HAP-1 (cell line): Measurements from ENCODE around the gene KIF1A.
"Not testable (repeated sequence)": the region's sequence is repeated elsewhere in the genome, so short reads cannot be mapped to it uniquely, and the experiment has no call there.

Experiments used
- DNase-seq, 2 experiments: peaks; one replicate each; pipeline ENCODE4 v3.0.0-alpha.2; 2016 to 2020; ENCODE audit warnings: low spot score in 2 of 2
- H3K27me3 ChIP-seq: fragments of 250-450 bp; sonication (Bioruptor Pico); 2 replicates; pipeline ENCODE4 v1.5.1; 2020; ENCODE audit warnings: low read depth, mild to moderate bottlenecking, moderate library complexity
- H3K36me3 ChIP-seq: fragments of 250-450 bp; sonication (Bioruptor Pico); replicated peaks from 2 replicates; pipeline ENCODE4 v1.5.1; 2020; ENCODE audit warnings: mild to moderate bottlenecking
- H3K4me1 ChIP-seq: fragments of 250-450 bp; sonication (Bioruptor Pico); 2 replicates; pipeline ENCODE4 v1.5.1; 2020; ENCODE audit warnings: mild to moderate bottlenecking
- H3K4me3 ChIP-seq: fragments of 250-450 bp; sonication (Bioruptor Pico); 2 replicates; pipeline ENCODE4 v1.5.1; 2020; ENCODE audit warnings: mild to moderate bottlenecking, moderate library complexity
- H3K9me3 ChIP-seq: fragments of 250-450 bp; sonication (Bioruptor Pico); 2 replicates; pipeline ENCODE4 v1.5.1; 2020; ENCODE audit warnings: mild to moderate bottlenecking, moderate library complexity
- in situ Hi-C: fragments of 300-500 bp; cut with MboI; formaldehyde crosslinking; loops from 3 replicates; pipeline ENCODE4 v1.14.3; 2020; ENCODE audit warnings: low sequenced_read_pairs, inconsistent platforms, mixed read lengths

The KIF1A gene

DNA sequence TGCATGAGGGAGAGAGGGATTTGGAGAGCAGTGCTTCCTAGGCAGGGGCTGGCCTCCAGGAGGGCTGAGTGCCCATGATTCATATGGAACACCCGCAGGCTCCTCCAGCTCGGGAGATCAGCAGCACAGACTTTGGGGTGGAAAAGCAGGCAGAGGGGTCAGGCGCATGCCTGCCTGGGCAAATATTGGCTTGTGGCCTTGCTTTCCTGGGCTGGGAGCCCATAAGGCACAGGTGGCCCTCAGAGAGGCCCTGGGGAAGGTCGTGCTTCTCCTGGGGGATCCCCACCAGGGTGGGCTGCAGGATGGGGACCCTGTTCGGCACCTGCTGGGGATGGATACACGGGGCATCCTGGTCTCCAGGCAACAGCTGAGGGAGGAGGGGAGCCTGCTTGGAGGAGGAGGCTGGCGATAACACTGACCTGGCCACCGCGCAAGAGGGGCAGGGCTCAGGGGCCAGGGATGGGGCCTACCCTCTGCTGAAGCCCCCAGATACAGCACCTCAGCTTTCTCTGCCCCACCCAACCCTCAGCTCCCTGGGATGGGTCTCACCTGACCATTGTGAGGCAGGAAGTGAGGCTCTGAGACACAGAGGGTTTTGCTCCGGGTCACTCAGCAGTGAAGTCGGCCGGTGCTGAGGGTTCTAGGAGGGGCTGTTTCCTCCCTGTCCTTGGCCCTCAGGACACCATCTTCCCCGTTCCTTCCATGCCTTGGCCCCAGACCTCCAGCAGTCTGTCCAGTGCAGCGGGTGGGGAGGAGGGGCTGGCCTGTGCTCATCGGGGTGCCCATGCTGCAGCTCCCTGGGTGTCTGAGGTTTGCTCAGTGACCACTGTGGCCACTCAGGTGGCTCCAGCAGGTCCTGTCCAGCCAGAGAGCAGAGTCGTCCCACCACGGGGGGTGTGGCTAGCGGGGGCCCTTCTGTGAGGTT lies 116.3 kb downstream of the KIF1A start:
- Histone ChIP-seq H3K4me1 (no peaks in the 10 kb centered on the region), H3K9me3 (no peaks in the 10 kb centered on the region), H3K36me3 (no peaks in the 10 kb centered on the region), H3K4me3 (no peak overlapping the region), H3K27me3 (peaks cover 31% of the 10 kb centered on the region)
- DNase-seq = peak in 1 of 2 experiments; percentile 4
- in situ Hi-C loops = no loop called here

DNA sequence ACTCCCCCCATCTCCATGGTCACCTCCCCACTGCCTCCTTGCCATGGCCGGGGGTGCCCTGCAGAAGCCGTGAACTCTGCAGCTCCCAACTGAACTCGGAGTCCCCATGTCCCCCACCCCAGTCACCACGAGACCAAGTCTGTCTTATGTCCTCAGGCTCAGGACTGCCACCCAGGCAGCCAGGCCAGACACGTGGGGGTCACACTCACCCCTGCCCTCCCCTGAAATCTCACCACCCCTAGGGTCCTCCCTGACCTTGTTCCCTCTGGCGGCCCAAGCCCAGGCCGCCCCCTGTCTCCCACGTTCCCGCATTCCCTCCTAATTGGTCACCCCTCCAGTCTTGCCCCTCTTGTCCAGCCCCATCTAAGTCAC lies 117.4 kb downstream of the KIF1A start:
- Histone ChIP-seq H3K4me3 (no peak overlapping the region), H3K9me3 (no peaks in the 10 kb centered on the region), H3K4me1 (no peaks in the 10 kb centered on the region), H3K27me3 (peaks cover 31% of the 10 kb centered on the region), H3K36me3 (no peaks in the 10 kb centered on the region)
- in situ Hi-C loops = no loop called here
- DNase-seq = no peak

DNA sequence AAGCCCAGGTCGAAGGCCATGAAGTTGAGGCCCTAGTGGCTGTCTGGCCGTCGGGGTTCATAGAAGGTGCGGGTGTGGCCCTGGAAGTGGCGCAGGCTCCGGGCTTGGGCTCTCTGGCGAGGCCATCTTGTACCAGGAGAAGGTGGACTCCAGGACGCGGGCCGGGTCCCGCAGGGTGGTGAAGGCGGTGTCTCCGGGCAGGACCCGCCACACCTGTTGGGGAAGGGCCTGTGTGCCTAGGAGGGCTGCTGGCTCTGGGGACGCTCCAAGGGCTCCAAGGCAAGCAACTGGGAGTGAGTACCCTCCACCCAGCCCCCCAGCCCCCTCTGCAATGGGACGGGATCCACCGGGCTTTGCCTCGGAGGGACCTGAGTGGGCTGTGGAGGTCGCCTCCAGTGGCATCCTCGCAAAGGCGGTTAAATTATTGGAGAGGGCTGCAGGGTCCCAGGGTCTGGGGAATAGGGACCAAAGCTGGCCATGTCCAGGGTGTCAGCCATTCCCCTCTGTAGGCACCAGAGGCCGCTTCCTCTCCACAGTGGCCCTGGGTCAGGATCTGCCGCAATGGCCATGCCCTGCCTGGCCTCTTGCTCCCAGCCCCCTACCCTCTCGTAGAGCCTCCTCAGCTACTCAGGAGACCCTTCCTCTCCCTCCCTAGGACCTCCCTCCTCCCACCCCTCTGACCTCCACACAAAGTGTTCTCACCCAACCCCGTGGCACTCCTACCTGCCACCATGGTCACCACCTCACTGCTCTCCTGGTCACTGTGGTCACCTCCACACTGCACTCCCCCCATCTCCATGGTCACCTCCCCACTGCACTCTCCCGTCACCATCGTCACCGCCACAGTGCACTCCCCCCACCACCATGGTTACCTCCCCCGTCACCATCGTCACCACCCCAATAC lies 118.0 kb downstream of the KIF1A start:
- in situ Hi-C loops = no loop called here
- peak in 1 of 2 experiments; percentile 6 for DNase-seq
- Histone ChIP-seq H3K27me3 (peaks cover 27% of the 10 kb centered on the region), H3K36me3 (no peaks in the 10 kb centered on the region), H3K4me3 (no peak overlapping the region), H3K4me1 (no peaks in the 10 kb centered on the region), H3K9me3 (no peaks in the 10 kb centered on the region)

DNA sequence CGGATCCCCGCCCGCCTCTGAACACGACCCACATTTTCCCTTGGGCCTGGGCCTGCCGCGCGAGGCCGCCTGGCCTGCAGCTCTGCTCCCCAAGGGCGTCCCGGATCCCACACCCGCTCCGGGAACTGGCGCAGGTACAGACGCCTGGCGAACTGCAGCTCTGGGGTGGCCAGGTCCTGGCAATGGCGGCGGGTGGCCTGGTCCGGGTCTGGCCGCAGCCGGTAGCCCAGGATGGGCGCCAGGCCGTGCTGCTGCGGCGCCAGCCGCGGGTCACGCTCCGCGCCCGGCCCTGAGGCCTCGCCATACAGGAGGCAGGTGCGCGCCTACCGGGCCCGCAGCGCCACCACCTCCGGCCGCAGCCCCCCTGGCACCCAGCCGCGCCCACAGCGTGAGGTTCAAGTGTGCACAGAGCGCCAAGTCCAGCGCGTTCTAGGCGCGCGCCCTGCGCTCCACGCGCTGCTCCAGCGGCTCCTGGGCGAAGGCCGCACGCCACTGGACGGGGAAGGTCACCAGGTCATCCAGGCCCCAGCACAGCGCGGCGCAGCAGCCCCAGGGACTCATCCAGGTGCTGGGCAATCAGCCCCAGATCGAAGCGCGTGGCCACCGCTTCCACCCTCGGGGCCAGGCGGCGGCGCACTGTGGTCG lies 118.8 kb downstream of the KIF1A start:
- peaks cover 21% of the 10 kb centered on the region for H3K27me3 ChIP-seq
- H3K4me3 ChIP-seq = no peak overlapping the region
- peak in 1 of 2 experiments; percentile 4 for DNase-seq
- no peaks in the 10 kb centered on the region for H3K36me3 ChIP-seq
- in situ Hi-C loops = no loop called here
- no peaks in the 10 kb centered on the region for H3K9me3 ChIP-seq
- H3K4me1 ChIP-seq = no peaks in the 10 kb centered on the region

DNA sequence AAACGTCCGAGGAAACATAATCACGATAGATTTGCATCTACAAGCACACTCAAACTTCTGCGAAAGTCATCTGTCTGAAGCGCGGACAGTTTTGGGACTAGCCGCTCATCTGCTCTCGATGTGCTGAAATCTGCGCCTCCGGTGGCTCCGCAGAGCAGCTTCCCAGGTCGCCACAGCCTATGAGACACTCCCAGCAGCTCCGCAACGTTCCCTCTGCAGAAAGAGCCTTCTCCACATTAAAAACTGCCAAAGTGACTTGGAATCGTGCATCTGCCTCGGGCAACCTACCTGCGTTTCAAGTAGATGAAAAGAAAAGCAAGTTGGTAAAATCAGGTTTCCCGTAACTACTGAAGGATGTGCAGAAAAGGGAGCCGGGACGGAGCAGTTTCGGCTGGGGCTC lies 119.4 kb downstream of the KIF1A start:
- H3K36me3 ChIP-seq, H3K4me1 ChIP-seq, in situ Hi-C loops, DNase-seq, H3K9me3 ChIP-seq, H3K4me3 ChIP-seq: not testable (repeated sequence)
- peaks cover 19% of the 10 kb centered on the region for H3K27me3 ChIP-seq

DNA sequence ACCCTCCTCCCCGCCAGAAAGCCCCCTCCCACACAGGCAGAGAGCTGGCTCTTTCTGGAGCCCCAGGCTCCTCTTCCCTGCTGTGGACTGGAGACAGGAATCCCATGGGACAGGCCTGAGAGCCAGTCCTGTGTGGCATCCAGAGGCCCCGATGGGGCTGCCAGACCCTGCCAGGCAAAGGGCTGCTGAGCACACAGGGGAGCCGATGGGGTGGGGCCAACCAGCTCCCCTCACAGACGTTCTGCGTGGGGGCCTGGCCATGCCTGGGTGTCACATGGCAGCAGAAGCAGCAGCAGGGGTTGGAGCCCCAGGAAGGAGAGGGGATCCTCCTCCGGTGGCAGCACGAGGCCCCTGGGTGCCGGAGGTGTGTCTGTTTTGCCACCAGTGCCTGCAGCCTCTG lies 120.2 kb downstream of the KIF1A start:
- H3K36me3 ChIP-seq, H3K4me1 ChIP-seq, H3K9me3 ChIP-seq, H3K4me3 ChIP-seq, in situ Hi-C loops: not testable (repeated sequence)
- peak in 1 of 2 experiments; percentile 6 for DNase-seq
- peaks cover 12% of the 10 kb centered on the region for H3K27me3 ChIP-seq

DNA sequence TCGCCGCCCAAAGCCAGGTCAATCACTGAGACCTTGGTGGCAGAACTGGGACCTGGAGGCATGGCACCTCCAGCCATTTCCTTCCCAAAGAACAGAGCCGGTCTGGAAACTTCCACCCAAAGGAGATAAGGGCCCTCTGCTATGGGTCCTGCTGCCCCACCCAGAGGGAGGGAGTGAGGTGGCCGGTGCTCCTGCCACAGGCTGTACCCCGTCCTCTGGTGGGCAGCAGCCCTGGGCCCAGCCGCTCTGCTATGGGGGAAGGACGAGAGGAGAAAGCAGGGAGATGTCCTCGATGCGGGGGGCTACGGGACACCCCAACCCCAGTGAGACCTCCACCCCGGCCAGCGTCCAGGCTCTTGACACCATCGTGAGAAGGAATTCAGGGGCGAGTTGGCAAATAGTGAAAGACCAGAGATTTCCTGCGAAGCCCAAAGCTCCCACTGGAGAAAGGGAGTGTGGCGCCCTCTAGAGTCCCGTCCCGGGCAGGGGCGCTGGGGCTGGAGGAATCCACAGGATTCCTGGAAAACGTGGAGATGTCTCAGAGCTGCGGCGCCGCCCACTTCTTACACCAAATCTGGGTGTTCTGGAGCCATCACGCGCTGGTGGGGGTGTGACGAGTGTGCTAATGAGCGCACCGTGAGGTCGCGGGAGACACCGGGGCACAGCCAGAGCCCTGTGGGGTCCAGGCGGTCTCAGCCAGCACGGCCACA lies 121.0 kb downstream of the KIF1A start:
- peak in 1 of 2 experiments; percentile 7 for DNase-seq
- in situ Hi-C loops, H3K9me3 ChIP-seq, H3K4me1 ChIP-seq, H3K36me3 ChIP-seq, H3K4me3 ChIP-seq, H3K27me3 ChIP-seq: not testable (repeated sequence)

DNA sequence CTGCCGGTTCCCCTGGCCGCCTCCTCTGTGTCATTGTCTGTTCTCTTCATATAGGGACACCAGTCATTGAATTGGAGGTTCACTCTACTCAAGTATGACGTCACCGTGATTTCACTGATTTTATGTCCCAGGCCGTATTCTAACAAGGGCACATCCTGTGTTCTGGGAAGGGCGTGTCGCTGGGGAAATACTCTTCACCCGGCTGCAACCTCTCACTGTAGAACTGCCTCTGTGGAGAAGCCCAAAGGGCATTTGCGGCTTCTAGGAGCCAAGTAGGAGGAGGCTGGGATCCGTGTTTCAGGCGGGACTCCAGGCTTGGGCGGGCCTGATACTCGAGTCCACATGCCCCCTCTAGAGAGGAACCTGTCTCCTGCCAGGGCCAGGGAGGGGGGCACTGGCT lies 123.5 kb downstream of the KIF1A start:
- H3K4me3 ChIP-seq, H3K4me1 ChIP-seq, in situ Hi-C loops, H3K36me3 ChIP-seq, H3K9me3 ChIP-seq, DNase-seq, H3K27me3 ChIP-seq: not testable (repeated sequence)

DNA sequence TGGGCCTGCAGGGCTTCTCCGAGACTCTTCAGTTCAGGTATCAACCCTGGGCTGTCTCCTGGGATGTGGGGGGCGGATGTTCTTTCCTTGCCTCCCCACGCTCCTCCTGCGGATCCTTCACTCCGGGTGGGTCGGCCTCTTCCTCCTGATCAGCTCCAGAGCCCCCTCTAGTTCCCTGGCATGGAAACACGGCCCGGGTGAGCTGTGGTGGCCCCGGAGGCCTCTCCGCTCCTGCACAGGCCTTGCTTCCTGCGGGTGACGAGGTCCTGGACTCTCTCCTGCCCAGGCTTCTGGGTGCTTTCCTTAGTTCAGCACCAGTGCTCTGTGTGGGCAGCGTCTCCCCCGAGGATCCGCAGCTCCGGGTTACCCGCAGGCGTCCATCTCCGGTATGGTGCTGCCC lies 124.4 kb downstream of the KIF1A start:
- H3K4me3 ChIP-seq, H3K4me1 ChIP-seq, H3K27me3 ChIP-seq, DNase-seq, in situ Hi-C loops, H3K9me3 ChIP-seq, H3K36me3 ChIP-seq: not testable (repeated sequence)

DNA sequence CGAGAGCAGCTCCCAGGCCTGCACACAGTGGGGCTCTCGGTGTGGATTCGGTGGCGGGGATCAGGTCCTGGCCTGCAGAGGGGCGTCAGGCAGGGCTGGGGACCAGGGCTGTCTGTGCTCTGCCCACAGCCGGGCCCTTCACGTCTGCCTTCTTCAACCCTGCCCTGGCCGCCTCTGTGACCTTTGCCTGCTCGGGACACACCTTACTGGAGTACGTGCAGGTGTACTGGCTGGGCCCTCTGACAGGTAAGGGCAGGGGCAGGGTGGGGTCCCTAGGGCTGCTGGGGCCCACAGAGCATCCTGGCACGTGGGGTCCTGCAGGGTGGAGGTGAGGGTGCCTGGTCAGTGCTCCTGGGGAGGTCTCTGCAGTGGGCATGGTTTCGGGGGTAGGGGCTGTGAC lies 125.7 kb downstream of the KIF1A start:
- in situ Hi-C loops, H3K36me3 ChIP-seq, H3K4me1 ChIP-seq, DNase-seq, H3K9me3 ChIP-seq, H3K27me3 ChIP-seq, H3K4me3 ChIP-seq: not testable (repeated sequence)

DNA sequence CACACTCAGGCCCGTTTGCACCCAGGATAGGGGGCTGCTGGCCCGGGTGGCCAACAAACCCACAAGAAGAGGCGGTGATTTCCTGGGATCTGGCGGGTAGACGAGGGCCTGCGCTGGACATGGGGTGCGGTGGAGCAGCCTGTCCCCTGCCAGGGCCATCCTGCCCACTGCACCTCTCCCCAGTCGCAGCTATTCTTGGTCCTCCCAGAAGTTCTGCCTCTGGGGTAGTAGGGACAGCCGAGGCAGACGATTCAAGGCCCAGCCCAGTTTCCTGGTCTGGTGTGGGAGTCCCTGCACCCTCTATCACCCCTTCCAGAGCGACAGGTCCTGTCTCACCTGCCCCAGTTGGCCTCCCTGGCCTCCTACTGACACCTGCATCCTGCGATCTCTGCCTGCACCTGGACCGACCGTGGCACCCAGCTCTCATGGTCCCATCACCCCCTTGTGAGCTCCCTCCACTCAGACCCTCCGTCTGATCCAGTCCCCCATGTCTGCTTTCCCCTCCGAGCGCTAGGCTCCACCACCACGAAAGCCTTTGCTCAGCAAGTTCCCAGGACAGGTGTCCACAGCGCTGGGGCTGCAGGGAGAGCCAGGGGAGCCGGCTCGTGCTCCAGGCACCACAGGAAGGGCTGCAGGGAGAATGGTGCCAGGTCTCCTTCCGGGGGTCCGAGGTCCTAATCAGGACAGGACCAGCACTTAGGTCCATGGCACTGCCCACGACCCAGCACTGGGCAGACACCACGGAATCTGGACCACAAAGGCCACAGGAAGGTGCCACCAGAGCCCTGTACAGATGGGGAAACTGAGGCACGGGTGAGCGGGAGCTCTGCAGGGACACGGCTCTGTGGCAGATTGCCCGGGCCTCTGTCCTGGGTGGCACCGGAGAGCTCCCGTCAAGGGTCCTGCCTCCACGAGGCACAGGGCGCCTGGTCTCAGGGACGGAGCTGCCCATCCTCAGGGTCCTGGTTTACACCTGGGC lies 127.1 kb downstream of the KIF1A start:
- in situ Hi-C loops, H3K36me3 ChIP-seq, H3K9me3 ChIP-seq, H3K27me3 ChIP-seq, H3K4me3 ChIP-seq, H3K4me1 ChIP-seq: not testable (repeated sequence)
- DNase-seq = peak in 1 of 2 experiments; percentile 2

DNA sequence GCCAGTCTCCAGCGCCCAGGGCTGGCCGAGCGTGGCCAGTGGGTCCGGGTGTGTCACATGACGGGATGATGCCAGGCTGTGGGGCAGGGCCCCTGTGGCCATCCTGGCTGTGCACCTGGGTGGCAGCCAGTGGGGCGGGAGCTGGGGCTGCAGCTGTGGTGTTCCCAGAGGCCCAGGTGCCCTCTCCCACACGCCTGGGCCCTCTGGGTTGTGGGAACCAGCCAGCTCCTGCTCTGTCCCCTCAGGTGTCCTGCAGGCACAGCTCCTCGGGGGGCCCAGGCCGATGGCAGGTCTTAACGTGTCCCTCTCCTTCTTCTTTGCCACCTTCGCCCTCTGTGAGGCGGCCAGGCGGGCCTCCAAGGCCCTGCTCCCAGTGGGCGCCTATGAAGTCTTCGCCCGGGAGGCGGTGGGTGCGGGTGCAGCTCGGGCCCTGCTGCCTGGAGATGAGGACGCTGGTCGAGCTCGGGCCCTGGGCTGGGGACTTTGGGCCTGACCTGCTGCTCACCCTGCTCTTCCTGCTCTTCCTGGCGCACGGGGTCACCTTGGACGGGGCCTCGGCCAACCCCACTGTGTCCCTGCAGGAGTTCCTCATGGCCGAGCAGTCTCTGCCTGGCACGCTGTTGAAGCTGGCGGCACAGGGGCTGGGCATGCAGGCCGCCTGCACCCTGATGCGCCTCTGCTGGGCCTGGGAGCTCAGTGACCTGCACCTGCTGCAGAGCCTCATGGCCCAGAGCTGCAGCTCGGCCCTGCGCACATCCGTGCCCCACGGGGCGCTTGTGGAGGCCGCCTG lies 128.2 kb downstream of the KIF1A start, which contains the start of gene AQP12A:
AQP12A (plus strand) TSS at position 236 of the 790 bp plus-strand sequence; CDS start at position 284, 48 bp downstream.
- H3K9me3 ChIP-seq, H3K4me3 ChIP-seq, H3K36me3 ChIP-seq, H3K27me3 ChIP-seq, H3K4me1 ChIP-seq, in situ Hi-C loops: not testable (repeated sequence)
- DNase-seq = peak in 1 of 2 experiments; percentile 1
